ENCODE data around the gene PNPLA7. TPM values are rescaled to one million over a fixed set of nuclear protein-coding genes. Genes with fewer than 3 reads are reported as not detected.

PNPLA7 gene
- total and polyA plus RNA-seq, 2 of the 13 experiments (the other 11 are each of a cell fraction or from before 2014, with no cell fraction given): 0.42 to 1.5 TPM

GRCh38 chr9:137445275-137445807 is 104.9 kb downstream of the PNPLA7 start (continued):
- TF ChIP-seq AHDC1 (CRISPR knock-in tag; IDR thresholded peaks at IDR 0.05; ENCODE audit: borderline replicate concordance): no peak
- TF ChIP-seq ZNF567 (CRISPR knock-in tag; IDR thresholded peaks at IDR 0.05; ENCODE audit: borderline replicate concordance): no peak
- no peak for TF ChIP-seq DRAP1 (CRISPR knock-in tag; IDR thresholded peaks at IDR 0.05)
- TF ChIP-seq HDAC1 (CRISPR knock-in tag; IDR thresholded peaks at IDR 0.05): no peak
- no peak for TF ChIP-seq DDIT3 (CRISPR knock-in tag; IDR thresholded peaks at IDR 0.05)
- TF ChIP-seq SAP130 (CRISPR knock-in tag; IDR thresholded peaks at IDR 0.05; ENCODE audit: low read depth): peak; percentile 31
- TF ChIP-seq ZFP36 (IDR thresholded peaks at IDR 0.05; ENCODE audit: borderline replicate concordance, low read depth, low read length, partially characterized antibody): no peak
- TF ChIP-seq SRSF1 (optimal IDR thresholded peaks at IDR 0.05; ENCODE audit: low read depth, low read length): peak; percentile 27
- peak; percentile 42; the same call in 1 of the 2 replicates for TF ChIP-seq TARDBP (CRISPR knock-in tag; IDR thresholded peaks at IDR 0.05)
- TF ChIP-seq KLF13 (CRISPR knock-in tag; IDR thresholded peaks at IDR 0.05): no peak
- TF ChIP-seq BORCS8-MEF2B (CRISPR knock-in tag; IDR thresholded peaks at IDR 0.05): no peak
- no peak for TF ChIP-seq ZBTB43 (CRISPR knock-in tag; conservative IDR thresholded peaks at IDR 0.05)
- TF ChIP-seq RFXAP (CRISPR knock-in tag; IDR thresholded peaks at IDR 0.05; ENCODE audit: borderline replicate concordance): no peak
- no peak for TF ChIP-seq TFAP4 (IDR thresholded peaks at IDR 0.05; ENCODE audit: borderline replicate concordance, low read depth)
- TF ChIP-seq ZNF574 (CRISPR knock-in tag; IDR thresholded peaks at IDR 0.05): no peak
- TF ChIP-seq SMYD3 (CRISPR knock-in tag; IDR thresholded peaks at IDR 0.05): no peak
- TF ChIP-seq CEBPB (IDR thresholded peaks at IDR 0.05; ENCODE audit: borderline replicate concordance, low read depth, low read length): no peak

Measured in HepG2 (cell line).